ENCODE results near the gene MIB2. TPM values are rescaled to one million over a fixed set of nuclear protein-coding genes. Genes with fewer than 3 reads are reported as not detected.

The MIB2 gene
- total and polyA plus RNA-seq, 10 of the 15 experiments (the other 5 are each of a cell fraction or from before 2014, with no cell fraction given): 0.42 to 26.8 (median 10.9) TPM; not detected in 1

DNA sequence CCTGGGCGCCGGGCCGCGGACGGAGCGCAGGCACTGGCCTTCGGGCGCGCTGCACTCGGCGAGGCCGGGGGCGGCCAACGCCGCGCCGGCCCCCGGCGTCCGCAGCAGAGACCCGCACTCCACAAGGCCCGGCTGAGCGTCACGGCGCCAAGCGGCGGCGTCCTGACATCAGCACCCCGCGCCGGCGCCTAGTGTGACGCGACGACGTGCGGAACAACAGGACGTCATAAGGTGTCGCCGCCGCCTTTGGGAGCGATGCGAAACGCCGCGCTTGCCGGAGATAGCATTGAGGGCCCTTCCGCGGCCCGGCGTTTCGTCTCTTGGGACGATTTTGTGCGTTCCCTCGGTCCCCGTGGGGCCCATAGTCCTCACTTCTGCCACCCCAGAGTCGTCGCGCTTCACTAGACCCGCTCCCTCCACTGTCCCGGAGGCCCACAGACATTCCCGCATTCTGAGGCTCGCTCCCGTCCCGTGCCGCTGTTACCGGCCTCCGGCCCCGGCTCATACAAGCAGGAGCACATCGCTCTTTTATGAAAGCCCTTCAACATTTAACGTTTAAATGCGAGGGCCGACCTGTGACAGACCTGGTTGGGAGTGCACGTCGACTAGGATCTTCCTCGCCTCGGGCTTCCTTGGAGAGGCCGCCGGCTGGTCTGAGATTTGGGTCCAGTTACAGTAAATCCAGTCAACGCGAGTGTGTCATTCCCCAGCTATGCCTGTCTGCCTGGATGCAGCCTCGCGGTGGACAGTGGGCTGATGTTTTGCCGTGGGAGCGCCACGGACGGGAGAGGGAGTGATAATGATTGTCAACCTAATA, 40.4 kb upstream of the MIB2 start, which contains the start of gene SSU72 (continued):
- TF ChIP-seq ZBED1 (IDR thresholded peaks at IDR 0.05; ENCODE audit: borderline replicate concordance) (no peak), CHD2 (IDR thresholded peaks at IDR 0.05; ENCODE audit: borderline replicate concordance, low read depth, low read length) (0 out of 2 replicates have a peak, but pooled peaks have one; percentile 60), SPI1 (IDR thresholded peaks at IDR 0.05; ENCODE audit: borderline replicate concordance, insufficient read depth, low read depth, low read length) (no peak), ETV6 (conservative IDR thresholded peaks at IDR 0.05 in 1 of 2, IDR thresholded peaks at IDR 0.05 in 1 of 2; ENCODE audit: borderline replicate concordance in 1 of 2, low read depth in 1 of 2) (0 out of 4 replicates have a peak, but pooled peaks of 1 of the 2 experiments have one; percentile 6), IKZF1 (conservative IDR thresholded peaks at IDR 0.05) (peak; percentile 99), NR2C2 (IDR thresholded peaks at IDR 0.05; ENCODE audit: borderline replicate concordance, control insufficient read depth, insufficient read length, low read depth) (no peak), ASH2L (IDR thresholded peaks at IDR 0.05; ENCODE audit: borderline replicate concordance, low read depth) (peak; percentile 84; the same call in 1 of the 2 replicates), JUND (IDR thresholded peaks at IDR 0.05; ENCODE audit: low read depth, low read length) (no peak), CBX5 (IDR thresholded peaks at IDR 0.05; ENCODE audit: low read depth) (no peak), MYC (IDR thresholded peaks at IDR 0.05; ENCODE audit: insufficient read depth, insufficient read length, insufficient replicate concordance, low read length, severe bottlenecking) (no peak), NR2C1 (IDR thresholded peaks at IDR 0.05) (peak; percentile 68), PAX5 (IDR thresholded peaks at IDR 0.05; ENCODE audit: borderline replicate concordance, low read depth, low read length) (no peak), KDM1A (IDR thresholded peaks at IDR 0.05; ENCODE audit: borderline replicate concordance) (no peak), JUNB (IDR thresholded peaks at IDR 0.05) (no peak), CREB1 (IDR thresholded peaks at IDR 0.05; ENCODE audit: low read depth) (peak; percentile 100), ATF7 (IDR thresholded peaks at IDR 0.05; ENCODE audit: low read depth) (0 out of 2 replicates have a peak, but pooled peaks have one; percentile 30), FOXK2 (IDR thresholded peaks at IDR 0.05) (peak; percentile 74), KAT2A (conservative IDR thresholded peaks at IDR 0.05; ENCODE audit: control insufficient read depth, low read depth, low read length) (no peak), SUPT20H (IDR thresholded peaks at IDR 0.05; ENCODE audit: borderline replicate concordance, control insufficient read depth, low read depth, low read length) (no peak; the same call in 1 of the 2 replicates)
- TF ChIP-seq, protein P1, sequence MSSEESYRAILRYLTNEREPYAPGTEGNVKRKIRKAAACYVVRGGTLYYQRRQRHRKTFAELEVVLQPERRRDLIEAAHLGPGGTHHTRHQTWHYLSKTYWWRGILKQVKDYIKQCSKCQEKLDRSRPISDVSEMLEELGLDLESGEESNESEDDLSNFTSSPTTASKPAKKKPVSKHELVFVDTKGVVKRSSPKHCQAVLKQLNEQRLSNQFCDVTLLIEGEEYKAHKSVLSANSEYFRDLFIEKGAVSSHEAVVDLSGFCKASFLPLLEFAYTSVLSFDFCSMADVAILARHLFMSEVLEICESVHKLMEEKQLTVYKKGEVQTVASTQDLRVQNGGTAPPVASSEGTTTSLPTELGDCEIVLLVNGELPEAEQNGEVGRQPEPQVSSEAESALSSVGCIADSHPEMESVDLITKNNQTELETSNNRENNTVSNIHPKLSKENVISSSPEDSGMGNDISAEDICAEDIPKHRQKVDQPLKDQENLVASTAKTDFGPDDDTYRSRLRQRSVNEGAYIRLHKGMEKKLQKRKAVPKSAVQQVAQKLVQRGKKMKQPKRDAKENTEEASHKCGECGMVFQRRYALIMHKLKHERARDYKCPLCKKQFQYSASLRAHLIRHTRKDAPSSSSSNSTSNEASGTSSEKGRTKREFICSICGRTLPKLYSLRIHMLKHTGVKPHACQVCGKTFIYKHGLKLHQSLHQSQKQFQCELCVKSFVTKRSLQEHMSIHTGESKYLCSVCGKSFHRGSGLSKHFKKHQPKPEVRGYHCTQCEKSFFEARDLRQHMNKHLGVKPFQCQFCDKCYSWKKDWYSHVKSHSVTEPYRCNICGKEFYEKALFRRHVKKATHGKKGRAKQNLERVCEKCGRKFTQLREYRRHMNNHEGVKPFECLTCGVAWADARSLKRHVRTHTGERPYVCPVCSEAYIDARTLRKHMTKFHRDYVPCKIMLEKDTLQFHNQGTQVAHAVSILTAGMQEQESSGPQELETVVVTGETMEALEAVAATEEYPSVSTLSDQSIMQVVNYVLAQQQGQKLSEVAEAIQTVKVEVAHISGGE (CRISPR knock-in tag; IDR thresholded peaks at IDR 0.05): no peak
- TF ChIP-seq, protein P2, sequence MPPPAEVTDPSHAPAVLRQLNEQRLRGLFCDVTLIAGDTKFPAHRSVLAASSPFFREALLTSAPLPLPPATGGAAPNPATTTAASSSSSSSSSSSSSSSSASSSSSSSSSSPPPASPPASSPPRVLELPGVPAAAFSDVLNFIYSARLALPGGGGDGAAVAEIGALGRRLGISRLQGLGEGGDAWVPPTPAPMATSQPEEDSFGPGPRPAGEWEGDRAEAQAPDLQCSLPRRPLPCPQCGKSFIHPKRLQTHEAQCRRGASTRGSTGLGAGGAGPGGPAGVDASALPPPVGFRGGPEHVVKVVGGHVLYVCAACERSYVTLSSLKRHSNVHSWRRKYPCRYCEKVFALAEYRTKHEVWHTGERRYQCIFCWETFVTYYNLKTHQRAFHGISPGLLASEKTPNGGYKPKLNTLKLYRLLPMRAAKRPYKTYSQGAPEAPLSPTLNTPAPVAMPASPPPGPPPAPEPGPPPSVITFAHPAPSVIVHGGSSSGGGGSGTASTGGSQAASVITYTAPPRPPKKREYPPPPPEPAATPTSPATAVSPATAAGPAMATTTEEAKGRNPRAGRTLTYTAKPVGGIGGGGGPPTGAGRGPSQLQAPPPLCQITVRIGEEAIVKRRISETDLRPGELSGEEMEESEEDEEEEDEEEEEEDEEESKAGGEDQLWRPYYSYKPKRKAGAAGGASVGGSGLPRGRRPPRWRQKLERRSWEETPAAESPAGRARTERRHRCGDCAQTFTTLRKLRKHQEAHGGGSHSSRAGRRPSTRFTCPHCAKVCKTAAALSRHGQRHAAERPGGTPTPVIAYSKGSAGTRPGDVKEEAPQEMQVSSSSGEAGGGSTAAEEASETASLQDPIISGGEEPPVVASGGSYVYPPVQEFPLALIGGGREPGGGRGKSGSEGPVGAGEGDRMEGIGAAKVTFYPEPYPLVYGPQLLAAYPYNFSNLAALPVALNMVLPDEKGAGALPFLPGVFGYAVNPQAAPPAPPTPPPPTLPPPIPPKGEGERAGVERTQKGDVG (CRISPR knock-in tag; IDR thresholded peaks at IDR 0.05): no peak
